Hepatocyte (in vitro differentiated cells): ENCODE data around the gene CLDN15. TPM values are rescaled to one million over a fixed set of nuclear protein-coding genes. Genes with fewer than 3 reads are reported as not detected.
A peak's percentile ranks its signal among the peaks of the same experiment; 100 is the strongest.
"Not testable (repeated sequence)": the region's sequence is repeated elsewhere in the genome, so short reads cannot be mapped to it uniquely, and the experiment has no call there.

ENCODE experiments used
- DNase-seq: peaks from one replicate; pipeline ENCODE4 v3.0.0-alpha.2; 2016; ENCODE audit warnings: low spot score
- H2AFZ ChIP-seq: fragments of 200-600 bp; sonication (generic); 2 replicates; pipeline ENCODE4 v1.6.0; 2016; ENCODE audit warnings: antibody characterized with exemption, mild to moderate bottlenecking
- H3K27ac ChIP-seq: fragments of 200-600 bp; sonication (generic); 2 replicates; pipeline ENCODE4 v1.5.1; 2016; ENCODE audit warnings: mild to moderate bottlenecking
- H3K27me3 ChIP-seq: fragments of 200-600 bp; sonication (generic); 2 replicates; pipeline ENCODE4 v1.6.1; 2016
- H3K36me3 ChIP-seq: fragments of 200-600 bp; sonication (generic); replicated peaks from 2 replicates; pipeline ENCODE4 v1.5.1; 2016; ENCODE audit warnings: low read depth; ENCODE audit not compliant: insufficient read depth
- H3K4me1 ChIP-seq: fragments of 200-600 bp; sonication (generic); 2 replicates; pipeline ENCODE4 v1.5.1; 2016; ENCODE audit warnings: mild to moderate bottlenecking, moderate library complexity; ENCODE audit not compliant: insufficient read depth
- H3K4me2 ChIP-seq: fragments of 200-600 bp; sonication (generic); 2 replicates; pipeline ENCODE4 v1.6.0; 2016
- H3K4me3 ChIP-seq: fragments of 200-600 bp; sonication (generic); 2 replicates; pipeline ENCODE4 v1.5.1; 2016; ENCODE audit warnings: mild to moderate bottlenecking
- H3K79me2 ChIP-seq: fragments of 200-600 bp; sonication (generic); 2 replicates; pipeline ENCODE4 v1.6.0; 2017; ENCODE audit warnings: mild to moderate bottlenecking
- H3K9me2 ChIP-seq: fragments of 200-600 bp; sonication (generic); replicated peaks from 2 replicates; pipeline ENCODE4 v1.6.0; 2017; ENCODE audit warnings: mild to moderate bottlenecking; ENCODE audit not compliant: insufficient read depth
- H3K9me3 ChIP-seq: fragments of 200-600 bp; sonication (generic); 2 replicates; pipeline ENCODE4 v1.5.1; 2016; ENCODE audit warnings: low read depth, mild to moderate bottlenecking
- H4K20me1 ChIP-seq: fragments of 200-600 bp; sonication (generic); 2 replicates; pipeline ENCODE4 v1.6.0; 2016; ENCODE audit warnings: mild to moderate bottlenecking; ENCODE audit not compliant: insufficient read depth, poor library complexity, severe bottlenecking
- CTCF ChIP-seq: fragments of 200-600 bp; sonication (generic); IDR thresholded peaks from 2 replicates; pipeline ENCODE4 v1.5.1; 2016; ENCODE audit warnings: antibody characterized with exemption, mild to moderate bottlenecking; ENCODE audit not compliant: poor library complexity
- EZH2 ChIP-seq: fragments of 200-600 bp; sonication (generic); IDR thresholded peaks from 2 replicates; pipeline ENCODE4 v1.6.1; 2016; ENCODE audit warnings: antibody characterized with exemption, mild to moderate bottlenecking, borderline replicate concordance
- EZH2phosphoT487 ChIP-seq: fragments of 200-600 bp; sonication (generic); IDR thresholded peaks from one replicate; pipeline ENCODE4 v1.6.1; 2018; ENCODE audit warnings: antibody characterized with exemption, mild to moderate bottlenecking, low read depth, moderate library complexity; ENCODE audit not compliant: unreplicated experiment, severe bottlenecking
- WGBS: methylation state at CpG from one replicate; pipeline ENCODE4 v1.1.6; 2016; ENCODE audit warnings: low lambda C conversion rate; ENCODE audit errors: missing lambda C conversion rate; 5-methylcytosine and 5-hydroxymethylcytosine counted together
- polyA plus RNA-seq: library from polyadenylated mRNA; unstranded; fragments of >200 nt; fragmentation: Nextera tagmentation; extraction: Ambion mirVana; gene quantifications from 2 replicates; pipeline ENCODE4 v1.2.1, GENCODE V29; 2016
- total RNA-seq: library from RNA; depleted of rRNA; stranded (reverse); fragments of >200 nt; gene quantifications from 2 replicates; pipeline ENCODE4 v1.2.3, GENCODE V29; 2014

The CLDN15 gene
- total RNA-seq (11.4 and 14.3 TPM in 2 replicates), polyA plus RNA-seq (25.7 and 38.8 TPM in 2 replicates)

DNA sequence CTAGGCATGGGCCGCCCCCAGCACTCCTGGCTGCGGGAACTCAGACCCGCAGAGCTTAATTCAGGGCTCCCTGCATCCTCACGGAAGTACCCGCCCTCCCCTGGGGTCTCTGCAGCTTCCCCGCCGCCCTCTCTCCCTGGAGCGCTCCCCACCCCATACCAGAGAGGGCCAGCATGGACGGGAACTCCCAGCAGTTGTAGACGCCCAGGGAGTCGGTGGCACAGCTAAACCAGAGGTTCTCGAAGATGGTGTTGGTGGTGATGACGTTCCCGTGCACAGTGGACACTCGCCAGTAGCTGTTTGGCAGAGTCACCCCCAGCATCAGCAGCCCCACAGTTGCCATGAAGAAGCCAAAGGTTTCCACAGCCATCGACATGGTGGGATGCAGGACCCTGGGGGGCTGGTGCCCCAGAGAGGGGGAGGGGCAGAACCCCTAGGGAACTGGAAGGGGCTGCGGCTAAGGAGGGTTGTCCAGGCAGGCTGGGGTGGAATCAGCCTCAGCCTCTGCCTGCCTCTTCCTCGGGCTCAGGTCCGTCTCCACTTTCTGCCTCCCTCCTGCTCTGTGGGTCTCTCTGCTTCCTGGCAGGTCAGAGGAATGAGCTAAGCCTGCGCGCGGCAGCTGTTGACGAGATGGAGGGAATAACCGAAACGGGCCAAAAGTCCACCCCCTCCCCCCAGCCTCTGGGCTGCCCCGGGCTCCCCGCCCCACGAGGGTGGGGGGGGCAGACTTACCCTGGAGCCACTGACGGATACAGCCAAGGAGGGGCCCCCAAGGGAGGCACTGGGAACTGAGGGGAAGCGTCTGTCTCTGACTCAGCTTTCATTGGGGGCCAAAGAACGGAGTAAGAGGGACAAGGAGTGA is at the start of gene CLDN15:
Gene CLDN15 (minus strand): TSS at position 597 of the 862 bp plus-strand sequence. CDS start 221 bp downstream, at position 376.
- Histone ChIP-seq H2AFZ (no peak within 1 kb of the TSS), H3K4me2 (peak within 1 kb of the TSS; percentile 37), H3K36me3 (no peaks in the 10 kb centered on the region), H3K4me1 (peaks cover 5% of the 10 kb centered on the region), H3K79me2 (peaks cover 16% of the 10 kb centered on the region), H3K27ac (peak within 1 kb of the TSS; percentile 60), H3K9me3 (no peaks in the 10 kb centered on the region), H4K20me1 (peaks cover 4% of the 10 kb centered on the region), H3K27me3 (no peaks in the 10 kb centered on the region), H3K9me2 (no peaks in the 10 kb centered on the region), H3K4me3 (no peak within 1 kb of the TSS)
- peak; percentile 56 for DNase-seq
- no peak for TF ChIP-seq EZH2phosphoT487
- no peak for TF ChIP-seq CTCF
- TF ChIP-seq EZH2, result no peak
- 85% methylated on average over 23 of the region's 31 CpGs for WGBS

GRCh38 chr7:101287032-101287431 is 49.4 kb upstream of the CLDN15 start:
- no peak for DNase-seq
- no peak overlapping the region for H2AFZ ChIP-seq
- H3K36me3 ChIP-seq, result no peaks in the 10 kb centered on the region
- peaks cover 11% of the 10 kb centered on the region for H3K27me3 ChIP-seq
- no peaks in the 10 kb centered on the region for H3K9me3 ChIP-seq
- no peak overlapping the region for H3K27ac ChIP-seq
- H4K20me1 ChIP-seq, result no peaks in the 10 kb centered on the region
- WGBS, result 88% methylated on average over 5 of the region's 6 CpGs
- H3K4me1 ChIP-seq, result no peaks in the 10 kb centered on the region
- H3K9me2 ChIP-seq, result no peaks in the 10 kb centered on the region
- H3K79me2 ChIP-seq, result no peaks in the 10 kb centered on the region
- H3K4me2 ChIP-seq, result no peak overlapping the region
- TF ChIP-seq CTCF, result no peak
- TF ChIP-seq EZH2phosphoT487, result no peak
- TF ChIP-seq EZH2, result no peak
- no peak overlapping the region for H3K4me3 ChIP-seq

GRCh38 chr7:101285880-101286279 is 48.3 kb upstream of the CLDN15 start:
- not testable (repeated sequence) for H3K4me3 ChIP-seq, H3K4me1 ChIP-seq, H3K27me3 ChIP-seq, H3K79me2 ChIP-seq, DNase-seq, H3K9me3 ChIP-seq, H2AFZ ChIP-seq, H3K27ac ChIP-seq, H3K9me2 ChIP-seq, H3K36me3 ChIP-seq, H3K4me2 ChIP-seq, H4K20me1 ChIP-seq
- 87% methylated on average over 3 of the region's 3 CpGs for WGBS

DNA sequence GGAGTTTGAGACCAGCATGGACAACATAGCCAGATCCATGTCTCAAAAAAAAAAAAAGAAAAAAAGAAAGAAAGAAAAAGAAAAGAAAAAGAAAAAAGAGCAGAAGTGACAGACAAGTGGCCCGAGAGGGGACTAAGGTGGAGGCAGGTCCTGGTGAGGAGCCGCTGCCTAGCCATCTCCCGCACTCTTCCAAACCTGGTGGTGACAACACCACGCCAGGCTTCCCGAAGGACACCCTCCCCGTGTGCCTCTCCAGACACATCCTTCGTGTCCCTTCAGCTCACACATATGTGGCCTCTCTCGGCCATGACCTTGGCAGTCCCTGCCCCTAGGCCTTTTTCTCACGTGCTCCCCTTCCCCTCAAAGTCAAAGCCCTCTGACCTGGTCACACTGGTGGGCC is 47.6 kb upstream of the CLDN15 start:
- no peak overlapping the region for H3K4me3 ChIP-seq
- H3K27me3 ChIP-seq, result peaks cover 5% of the 10 kb centered on the region
- WGBS, result 89% methylated on average over 9 of the region's 9 CpGs
- H3K27ac ChIP-seq, result no peak overlapping the region
- H3K4me1 ChIP-seq, result no peaks in the 10 kb centered on the region
- H3K79me2 ChIP-seq, result no peaks in the 10 kb centered on the region
- no peak overlapping the region for H3K4me2 ChIP-seq
- TF ChIP-seq CTCF, result no peak
- TF ChIP-seq EZH2, result no peak
- no peak for TF ChIP-seq EZH2phosphoT487
- no peak for DNase-seq
- no peaks in the 10 kb centered on the region for H4K20me1 ChIP-seq
- H3K36me3 ChIP-seq, result no peaks in the 10 kb centered on the region
- H3K9me2 ChIP-seq, result no peaks in the 10 kb centered on the region
- no peaks in the 10 kb centered on the region for H3K9me3 ChIP-seq
- no peak overlapping the region for H2AFZ ChIP-seq

GRCh38 chr7:101280912-101281311 is 43.3 kb upstream of the CLDN15 start:
- DNase-seq, H3K4me3 ChIP-seq: not testable (repeated sequence)
- 90% methylated on average over 8 of the region's 8 CpGs for WGBS

More at GRCh38 chr7:101280912-101281311, 43.3 kb upstream of the CLDN15 start:
- H3K4me2 ChIP-seq, H3K9me3 ChIP-seq, H3K9me2 ChIP-seq, H2AFZ ChIP-seq, H3K27ac ChIP-seq, H3K27me3 ChIP-seq, H3K4me1 ChIP-seq, H3K79me2 ChIP-seq, H3K36me3 ChIP-seq, H4K20me1 ChIP-seq: not testable (repeated sequence)
